Endothelial cell of umbilical vein (primary cell): ENCODE data around the gene NLGN1. TPM values are rescaled to one million over a fixed set of nuclear protein-coding genes. Genes with fewer than 3 reads are reported as not detected.

Source experiments
- BruUV-seq: library from RNA; stranded (reverse); fragments of 400-500 nt; replicated peaks from 2 replicates; lab custom pipeline; 2021; lab: Mats Ljungman, UMichigan
- CTCF ChIA-PET: fragments of 300-600, 350-600 bp; sonication (Branson Sonifier 250); formaldehyde crosslinking; loops from one replicate; lab custom pipeline; 2021; ENCODE audit warnings: antibody characterized with exemption, inconsistent platforms; lab: Charles Lee
- POLR2A ChIA-PET: fragments of 300-600, 350-600 bp; sonication (Branson Sonifier 250); formaldehyde crosslinking; loops from one replicate; lab custom pipeline; 2021; ENCODE audit warnings: antibody characterized with exemption, inconsistent platforms; lab: Charles Lee
- DNase-seq: peaks from one replicate; pipeline ENCODE4 v3.0.0-alpha.2; 2011; ENCODE audit warnings: low read depth, low spot score
- FAIRE-seq: peaks from 2 replicates; lab custom pipeline; 2011; peaks lifted over from hg19 to GRCh38; lab: Jason Lieb, UNC
- H2AFZ ChIP-seq: 2 replicates; pipeline ENCODE4 v1.6.0; 2012; ENCODE audit warnings: low read depth, low read length, control low read depth, inconsistent platforms
- H3K27ac ChIP-seq: 2 replicates; pipeline ENCODE4 v1.5.1; 2011; ENCODE audit warnings: low read depth, mild to moderate bottlenecking, control low read depth, low read length, moderate library complexity; ENCODE audit not compliant: insufficient read depth
- H3K27me3 ChIP-seq, 2 experiments: 2 replicates each; pipeline versions ENCODE4 v1.6.0 to v1.6.1; 2011; ENCODE audit warnings: low read length in 2 of 2, mixed read lengths in 1 of 2; ENCODE audit not compliant: control insufficient read depth in 2 of 2, insufficient read depth in 2 of 2
- H3K36me3 ChIP-seq, 2 experiments: 2 replicates in 1 of 2; 3 replicates in 1 of 2; pipeline ENCODE4 v1.5.1; 2011; ENCODE audit warnings: low read length in 2 of 2, mild to moderate bottlenecking in 1 of 2, moderate library complexity in 1 of 2; ENCODE audit not compliant: control insufficient read depth in 2 of 2, insufficient read depth in 2 of 2; ENCODE audit errors: extremely low read depth in 1 of 2
- H3K4me1 ChIP-seq: 3 replicates; pipeline ENCODE4 v1.5.1; 2011; ENCODE audit warnings: mild to moderate bottlenecking, low read length; ENCODE audit not compliant: control insufficient read depth, insufficient read depth; ENCODE audit errors: extremely low read depth
- H3K4me2 ChIP-seq: 2 replicates; pipeline ENCODE4 v1.6.1; 2011; ENCODE audit warnings: low read length, control low read depth, mixed read lengths; ENCODE audit not compliant: insufficient read depth
- H3K4me3 ChIP-seq, 3 experiments: fragments of 200-600 bp in 1 of 3; sonication (generic), shearing (Covaris generic) in 1 of 3; replicated peaks in 1 of 3; 2 replicates each; pipeline ENCODE4 v1.5.1; 2011 to 2016; ENCODE audit warnings: control low read depth in 3 of 3, low read length in 3 of 3, mild to moderate bottlenecking in 2 of 3, inconsistent platforms in 1 of 3, low read depth in 1 of 3, moderate library complexity in 1 of 3; ENCODE audit not compliant: insufficient read depth in 1 of 3
- H3K79me2 ChIP-seq: 2 replicates; pipeline ENCODE4 v1.6.0; 2012; ENCODE audit warnings: low read length, inconsistent platforms; ENCODE audit not compliant: control insufficient read depth, insufficient read depth
- H3K9ac ChIP-seq: replicated peaks from 2 replicates; pipeline ENCODE3; 2011; ENCODE audit warnings: low read length, control low read depth; ENCODE audit not compliant: insufficient read depth; ENCODE audit errors: extremely low read depth
- H3K9me1 ChIP-seq: replicated peaks from 3 replicates; pipeline ENCODE4 v1.6.0; 2011; ENCODE audit warnings: mild to moderate bottlenecking, low read length; ENCODE audit not compliant: control insufficient read depth, insufficient read depth; ENCODE audit errors: extremely low read depth
- H3K9me3 ChIP-seq: replicated peaks from 2 replicates; pipeline ENCODE4 v1.5.1; 2012; ENCODE audit warnings: low read length, inconsistent platforms; ENCODE audit not compliant: control insufficient read depth, insufficient read depth
- H4K20me1 ChIP-seq: replicated peaks from 2 replicates; pipeline ENCODE3; 2011; ENCODE audit warnings: mild to moderate bottlenecking, low read length; ENCODE audit not compliant: control insufficient read depth, insufficient read depth; ENCODE audit errors: extremely low read depth
- EZH2 ChIP-seq: IDR thresholded peaks from 2 replicates; pipeline ENCODE4 v1.6.1; 2012; ENCODE audit warnings: borderline replicate concordance, low read depth, mild to moderate bottlenecking, moderate library complexity, low read length, inconsistent platforms; ENCODE audit not compliant: severe bottlenecking
- FOS ChIP-seq: IDR thresholded peaks from 2 replicates; pipeline ENCODE4 v1.6.1; 2011; ENCODE audit warnings: mild to moderate bottlenecking, low read length, moderate library complexity, borderline replicate concordance; ENCODE audit not compliant: insufficient read depth
- GATA2 ChIP-seq: IDR thresholded peaks from 2 replicates; pipeline ENCODE4 v1.7.0; 2011; ENCODE audit warnings: low read depth, mild to moderate bottlenecking, moderate library complexity, mixed read lengths, low read length; ENCODE audit not compliant: insufficient read length, insufficient read depth
- MYC ChIP-seq: IDR thresholded peaks from one replicate; pipeline ENCODE4 v1.6.1; 2011; ENCODE audit warnings: mild to moderate bottlenecking, low read depth, low read length
- POLR2A ChIP-seq: IDR thresholded peaks from 2 replicates; pipeline ENCODE4 v1.6.1; 2012; ENCODE audit warnings: low read depth, mild to moderate bottlenecking, control low read depth, low read length
- POLR2AphosphoS5 ChIP-seq: IDR thresholded peaks from 2 replicates; pipeline ENCODE4 v1.6.1; 2012; ENCODE audit warnings: low read depth, mild to moderate bottlenecking, control low read depth, low read length, moderate library complexity; ENCODE audit not compliant: insufficient read depth
- dilution Hi-C: fragments of 300-500 bp; cut with MboI; formaldehyde crosslinking; loops from one replicate; pipeline ENCODE4 v1.15.0; 2019; ENCODE audit warnings: low sequenced_read_pairs; ENCODE audit not compliant: extremely low pct_ligation_motif_present
- intact Hi-C: fragments of 100-400 bp; cut with micrococcal nuclease; formaldehyde crosslinking; loops from one replicate; pipeline ENCODE4 v1.10.0; 2022
- polyA plus RNA-seq, 4 experiments: library from polyadenylated mRNA; depleted of rRNA in 3 of 4; stranded (reverse) in 3 of 4; unstranded in 1 of 4; fragments of >200 nt; gene quantifications; 2 replicates each; pipeline versions ENCODE4 v1.2.1 to v1.2.3, GENCODE V29; 2011 to 2012; ENCODE audit warnings: missing spikeins in 1 of 4
- total RNA-seq: library from RNA; stranded (reverse); gene quantifications from 2 replicates; pipeline ENCODE4 v1.2.3, GENCODE V29; 2021
- TF ChIP-seq, protein P1 (sequence below): IDR thresholded peaks from 2 replicates; pipeline ENCODE4 v1.6.1; 2011; ENCODE audit not compliant: insufficient read depth, insufficient read length
- TF ChIP-seq, protein P2 (sequence below), 2 donors: IDR thresholded peaks; 1 replicate in 1 of 2; 2 replicates in 1 of 2; pipeline ENCODE4 v1.5.1; 2011; ENCODE audit warnings: low read length in 2 of 2, mild to moderate bottlenecking in 2 of 2, moderate library complexity in 2 of 2, control low read depth in 1 of 2, inconsistent platforms in 1 of 2, low read depth in 1 of 2; ENCODE audit not compliant: insufficient read depth in 1 of 2; ENCODE audit errors: extremely low read depth in 1 of 2

The NLGN1 gene
- total and polyA plus RNA-seq, 2 donors (not counting 3 experiments of a cell fraction or from before 2014, with no cell fraction given): 7.9 to 16.3 TPM

DNA sequence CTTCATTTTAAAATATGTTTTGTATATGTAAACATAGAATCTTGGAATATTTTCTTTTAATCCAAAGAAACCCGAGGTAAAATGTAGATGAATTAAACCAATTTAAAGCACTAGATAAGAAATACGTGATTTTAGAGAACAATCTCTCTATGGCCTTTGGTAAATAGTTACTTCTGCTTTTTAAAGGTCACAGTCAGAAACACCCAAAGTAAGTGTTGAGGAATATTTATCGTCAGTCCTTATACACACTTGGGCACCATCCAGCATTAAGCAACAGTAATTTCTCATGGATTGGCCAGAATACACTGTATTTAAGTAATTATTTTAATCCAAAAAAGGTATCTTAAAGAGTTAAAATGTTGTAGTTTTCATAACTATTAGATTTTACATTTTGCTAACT lies 713.2 kb downstream of the NLGN1 start:
- dilution Hi-C loops: no loop called here
- Histone ChIP-seq H3K4me3 (no peak overlapping the region), H3K36me3 (no peaks in the 10 kb centered on the region), H2AFZ (no peak overlapping the region), H3K9me1 (no peaks in the 10 kb centered on the region), H3K9me3 (no peaks in the 10 kb centered on the region), H3K79me2 (no peaks in the 10 kb centered on the region), H3K9ac (no peak overlapping the region), H4K20me1 (no peaks in the 10 kb centered on the region), H3K4me2 (no peak overlapping the region), H3K27me3 (no peaks in the 10 kb centered on the region), H3K27ac (no peak overlapping the region), H3K4me1 (no peaks in the 10 kb centered on the region)
- CTCF ChIA-PET: interaction anchor here (1.3 kb wide), 1 partner anchor 8 kb away, joined by 3 read pairs; no protein-coding TSS in a partner anchor
- BruUV-seq: no TSS peak
- FAIRE-seq: no peak
- DNase-seq: no peak
- POLR2A ChIA-PET: no interaction called here
- intact Hi-C loops: no loop called here
- TF ChIP-seq FOS (no peak), GATA2 (no peak), POLR2A (no peak), MYC (no peak), EZH2 (no peak), POLR2AphosphoS5 (no peak)
- TF ChIP-seq, protein P1, sequence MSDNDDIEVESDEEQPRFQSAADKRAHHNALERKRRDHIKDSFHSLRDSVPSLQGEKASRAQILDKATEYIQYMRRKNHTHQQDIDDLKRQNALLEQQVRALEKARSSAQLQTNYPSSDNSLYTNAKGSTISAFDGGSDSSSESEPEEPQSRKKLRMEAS: no peak
- TF ChIP-seq, protein P2, sequence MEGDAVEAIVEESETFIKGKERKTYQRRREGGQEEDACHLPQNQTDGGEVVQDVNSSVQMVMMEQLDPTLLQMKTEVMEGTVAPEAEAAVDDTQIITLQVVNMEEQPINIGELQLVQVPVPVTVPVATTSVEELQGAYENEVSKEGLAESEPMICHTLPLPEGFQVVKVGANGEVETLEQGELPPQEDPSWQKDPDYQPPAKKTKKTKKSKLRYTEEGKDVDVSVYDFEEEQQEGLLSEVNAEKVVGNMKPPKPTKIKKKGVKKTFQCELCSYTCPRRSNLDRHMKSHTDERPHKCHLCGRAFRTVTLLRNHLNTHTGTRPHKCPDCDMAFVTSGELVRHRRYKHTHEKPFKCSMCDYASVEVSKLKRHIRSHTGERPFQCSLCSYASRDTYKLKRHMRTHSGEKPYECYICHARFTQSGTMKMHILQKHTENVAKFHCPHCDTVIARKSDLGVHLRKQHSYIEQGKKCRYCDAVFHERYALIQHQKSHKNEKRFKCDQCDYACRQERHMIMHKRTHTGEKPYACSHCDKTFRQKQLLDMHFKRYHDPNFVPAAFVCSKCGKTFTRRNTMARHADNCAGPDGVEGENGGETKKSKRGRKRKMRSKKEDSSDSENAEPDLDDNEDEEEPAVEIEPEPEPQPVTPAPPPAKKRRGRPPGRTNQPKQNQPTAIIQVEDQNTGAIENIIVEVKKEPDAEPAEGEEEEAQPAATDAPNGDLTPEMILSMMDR (IDR thresholded peaks at IDR 0.05; ENCODE audit: extremely low read depth in 1 of 2, insufficient read depth in 1 of 2, low read depth in 1 of 2, low read length in 2 of 2): no peak
